SHP77 (cell line): ENCODE results near the gene AGXT2.

Experiments used
- DNase-seq, 2 experiments: peaks; one replicate each; lab custom pipeline; 2025; lab: John Stamatoyannopoulos, UW

AGXT2 gene, protein sequence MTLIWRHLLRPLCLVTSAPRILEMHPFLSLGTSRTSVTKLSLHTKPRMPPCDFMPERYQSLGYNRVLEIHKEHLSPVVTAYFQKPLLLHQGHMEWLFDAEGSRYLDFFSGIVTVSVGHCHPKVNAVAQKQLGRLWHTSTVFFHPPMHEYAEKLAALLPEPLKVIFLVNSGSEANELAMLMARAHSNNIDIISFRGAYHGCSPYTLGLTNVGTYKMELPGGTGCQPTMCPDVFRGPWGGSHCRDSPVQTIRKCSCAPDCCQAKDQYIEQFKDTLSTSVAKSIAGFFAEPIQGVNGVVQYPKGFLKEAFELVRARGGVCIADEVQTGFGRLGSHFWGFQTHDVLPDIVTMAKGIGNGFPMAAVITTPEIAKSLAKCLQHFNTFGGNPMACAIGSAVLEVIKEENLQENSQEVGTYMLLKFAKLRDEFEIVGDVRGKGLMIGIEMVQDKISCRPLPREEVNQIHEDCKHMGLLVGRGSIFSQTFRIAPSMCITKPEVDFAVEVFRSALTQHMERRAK

DNA sequence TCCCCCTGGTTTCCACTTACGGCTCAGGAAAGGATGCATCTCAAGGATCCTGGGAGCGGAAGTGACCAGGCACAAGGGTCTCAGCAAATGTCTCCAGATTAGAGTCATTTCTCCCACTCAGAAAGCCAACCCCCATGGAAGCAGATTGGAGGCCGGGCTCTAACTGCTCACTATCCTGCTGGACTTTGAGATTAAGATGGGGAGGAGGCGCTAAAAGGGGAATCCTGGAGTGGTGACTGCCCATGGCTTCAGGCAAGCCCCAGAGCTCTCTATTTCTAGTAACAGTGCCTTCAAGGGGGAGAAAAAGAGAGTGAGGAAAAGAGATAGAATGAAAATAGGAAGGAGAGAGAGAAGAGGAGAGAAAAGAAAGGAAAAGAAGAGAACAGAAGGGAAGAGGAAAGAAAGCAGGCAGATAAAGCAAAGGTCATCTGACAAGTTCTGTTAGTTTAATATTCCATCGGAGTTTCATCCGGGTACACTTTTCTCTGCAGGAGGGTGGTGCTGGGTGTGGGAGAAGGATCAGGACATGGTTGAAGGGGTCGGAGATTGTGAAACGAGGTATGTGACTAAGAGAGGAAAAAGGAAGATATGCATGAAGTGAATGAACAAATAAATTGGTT is at the start of gene AGXT2:
Gene AGXT2 (minus strand): TSS at position 165 of the 620 bp plus-strand sequence. CDS start 57 bp downstream, at position 108.
- DNase-seq, result no peak

DNA sequence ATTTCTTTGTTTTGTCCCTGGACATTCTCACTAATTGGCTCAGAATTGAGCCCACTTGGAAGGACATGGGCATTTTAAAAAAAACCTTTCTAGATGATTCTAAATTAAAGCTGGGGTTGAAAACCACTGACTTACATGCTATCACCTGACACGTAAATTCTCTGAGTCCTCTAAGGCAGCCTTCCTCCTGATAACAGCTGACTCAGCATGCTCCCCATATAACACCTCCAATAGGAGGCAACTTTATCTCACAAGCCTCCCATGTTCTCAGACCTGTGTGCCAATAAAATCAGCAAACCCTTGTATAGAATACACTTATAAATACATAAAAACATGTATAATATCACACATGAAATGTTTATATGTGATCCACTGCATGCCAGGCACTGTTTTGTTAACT is 49.2 kb upstream of the AGXT2 start:
- no peak for DNase-seq

DNA sequence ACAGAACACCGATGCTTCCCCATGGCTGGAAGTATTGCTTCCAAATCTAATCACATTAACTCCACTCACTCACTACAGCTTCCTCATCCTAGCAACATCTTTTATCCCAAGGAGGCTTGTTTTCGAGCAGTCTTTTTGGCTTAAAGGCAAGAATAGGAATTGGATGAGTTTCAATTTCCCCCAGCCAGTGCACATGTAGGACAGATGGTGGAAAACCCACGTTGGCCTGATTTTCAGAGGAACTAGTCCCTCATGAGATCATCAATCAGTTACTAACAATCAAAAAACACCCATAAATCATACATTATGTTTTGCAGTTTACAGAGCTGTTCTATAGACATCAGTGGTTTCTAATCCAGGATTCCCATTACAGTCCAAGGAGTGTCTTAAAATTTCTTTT is 48.5 kb upstream of the AGXT2 start:
- DNase-seq, result no peak

DNA sequence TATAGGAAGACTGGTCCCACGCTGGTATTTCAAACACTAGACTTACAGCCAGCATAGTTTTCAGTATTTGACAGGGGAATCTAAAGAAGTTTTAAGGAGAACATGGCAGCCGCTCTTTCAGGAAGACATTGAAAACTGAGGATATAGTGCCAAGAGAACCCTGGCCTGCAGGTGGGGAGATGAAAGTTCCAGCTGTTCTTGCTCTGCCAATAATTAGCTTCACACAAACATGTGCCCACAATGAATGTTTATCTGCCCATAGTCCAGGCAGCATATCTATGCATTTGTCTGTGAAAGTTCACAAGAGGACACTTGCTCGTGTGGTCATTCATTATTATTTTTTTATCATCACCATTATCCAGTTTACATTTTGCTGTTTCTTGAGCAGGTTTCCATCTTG is 47.6 kb upstream of the AGXT2 start:
- DNase-seq, result no peak

DNA sequence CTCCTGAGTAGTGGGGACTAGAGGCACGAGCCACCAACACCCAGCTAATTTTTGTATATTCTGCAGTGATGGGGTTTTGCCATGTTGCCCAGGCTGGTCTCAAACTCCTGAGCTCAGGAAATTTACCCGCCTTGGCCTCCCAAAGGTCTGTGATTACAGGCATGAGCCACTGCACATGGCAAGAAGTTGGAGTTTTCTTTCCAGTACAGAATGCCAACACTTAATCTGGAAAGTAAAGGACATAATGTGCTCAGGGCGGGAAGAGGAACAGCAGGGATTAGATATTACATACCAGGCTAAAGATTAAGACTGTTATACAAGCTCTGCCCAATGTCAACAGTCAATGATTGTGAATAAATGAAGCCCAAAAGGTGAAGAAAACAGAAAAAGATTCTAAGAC is 47.2 kb upstream of the AGXT2 start:
- no peak for DNase-seq

DNA sequence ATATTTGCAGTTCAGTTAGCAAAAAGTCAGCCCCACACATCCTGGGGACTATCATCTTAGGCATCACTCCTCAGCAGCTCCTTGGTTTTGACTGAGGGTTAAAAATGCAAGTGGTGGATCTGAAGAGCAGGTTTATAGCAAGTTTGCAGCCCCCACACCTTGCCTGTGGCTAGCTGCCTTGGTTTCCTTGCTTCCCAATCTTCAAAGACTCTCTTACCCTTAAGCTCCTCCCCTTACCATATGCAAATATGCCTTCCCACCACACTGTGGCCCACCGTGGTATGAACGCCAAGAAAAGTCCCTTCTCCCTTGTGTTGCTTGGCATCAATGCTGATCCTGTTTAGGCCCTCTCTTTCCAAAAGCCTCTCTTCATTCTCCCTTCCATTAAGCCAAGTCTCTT is 45.0 kb upstream of the AGXT2 start:
- no peak for DNase-seq

DNA sequence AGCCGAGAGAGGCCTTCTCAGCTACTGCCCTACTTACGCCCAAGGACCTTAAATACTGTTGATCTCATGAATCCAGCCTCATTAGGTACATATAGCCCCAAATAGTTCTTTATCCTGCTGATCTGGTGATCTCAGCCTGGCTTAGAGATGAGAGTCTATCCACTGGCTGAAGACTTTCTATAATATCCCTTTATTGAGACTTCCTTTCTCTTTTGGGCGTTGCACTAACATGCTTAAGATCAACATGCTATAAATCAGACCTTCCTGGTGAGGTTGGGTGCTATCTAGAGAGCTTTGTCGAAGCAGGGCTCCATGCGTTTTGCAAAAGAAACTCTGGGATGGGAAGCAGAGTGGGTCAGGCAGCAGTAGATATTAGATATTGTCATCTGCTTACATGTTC is 44.0 kb upstream of the AGXT2 start:
- no peak for DNase-seq

DNA sequence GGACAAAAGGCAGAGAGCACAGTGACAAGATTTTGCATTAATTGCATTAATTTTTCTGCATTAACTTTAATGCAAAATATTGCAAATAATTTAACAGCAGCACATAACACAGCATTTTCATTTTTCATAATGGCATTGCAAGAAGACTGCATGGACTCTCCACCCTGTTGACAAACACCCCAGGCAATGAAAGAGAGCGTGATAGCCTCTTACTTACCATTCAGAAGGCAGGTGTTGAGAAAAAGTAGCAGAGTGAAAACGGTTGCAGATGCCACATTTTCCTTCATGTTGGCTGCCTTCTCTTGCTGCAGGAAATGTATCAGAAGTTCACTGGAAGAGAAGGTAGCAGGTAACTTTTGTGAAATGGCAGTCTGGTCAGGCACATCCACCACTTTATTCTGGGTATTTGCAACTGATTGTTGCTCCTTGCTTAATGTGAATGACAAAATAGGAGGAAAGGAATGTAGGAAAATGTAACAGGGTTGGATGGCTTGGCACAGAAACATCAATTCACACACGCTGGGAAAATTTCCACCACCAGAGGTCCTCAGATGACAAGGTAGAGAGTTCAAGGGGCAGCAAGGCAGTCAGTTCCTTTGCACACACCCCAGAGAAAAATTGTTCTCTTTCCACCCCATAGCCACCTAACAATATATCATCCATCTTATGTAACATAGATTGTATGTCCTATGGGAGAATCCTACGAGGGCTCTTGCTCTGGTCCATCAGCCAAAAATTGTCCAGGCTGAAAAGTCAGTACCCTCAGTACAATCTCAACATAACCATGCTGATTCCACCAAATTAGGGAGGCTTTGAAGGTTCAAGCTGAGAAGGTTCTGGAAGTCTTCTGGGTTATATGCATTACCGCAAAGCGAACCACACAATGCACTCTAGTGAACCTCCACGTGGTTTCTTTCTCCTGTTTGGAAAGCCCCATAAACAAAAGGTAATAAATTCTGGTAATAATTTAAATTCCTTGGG is 41.9 kb upstream of the AGXT2 start:
- DNase-seq, result peak; percentile 58 to 66

DNA sequence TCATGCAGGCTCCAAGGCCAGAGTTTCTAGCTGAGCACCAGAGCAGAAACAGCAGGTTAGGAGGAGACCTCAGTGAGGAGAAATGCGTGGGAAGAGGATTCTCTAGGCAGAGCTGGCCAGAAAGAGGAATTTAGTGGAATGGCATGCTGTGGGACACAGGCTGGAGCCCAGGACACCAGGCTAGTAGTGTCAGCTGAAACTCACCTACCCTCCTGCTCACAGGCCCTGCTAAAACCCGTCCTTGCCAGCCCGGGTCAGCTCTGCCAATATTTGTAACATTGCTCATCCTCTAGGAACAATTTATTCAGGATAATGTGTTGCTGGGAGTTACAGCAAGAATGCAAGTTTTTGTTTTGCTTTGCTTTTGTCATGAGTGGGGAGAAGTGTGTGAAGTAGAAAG is 40.2 kb upstream of the AGXT2 start:
- DNase-seq, result no peak

DNA sequence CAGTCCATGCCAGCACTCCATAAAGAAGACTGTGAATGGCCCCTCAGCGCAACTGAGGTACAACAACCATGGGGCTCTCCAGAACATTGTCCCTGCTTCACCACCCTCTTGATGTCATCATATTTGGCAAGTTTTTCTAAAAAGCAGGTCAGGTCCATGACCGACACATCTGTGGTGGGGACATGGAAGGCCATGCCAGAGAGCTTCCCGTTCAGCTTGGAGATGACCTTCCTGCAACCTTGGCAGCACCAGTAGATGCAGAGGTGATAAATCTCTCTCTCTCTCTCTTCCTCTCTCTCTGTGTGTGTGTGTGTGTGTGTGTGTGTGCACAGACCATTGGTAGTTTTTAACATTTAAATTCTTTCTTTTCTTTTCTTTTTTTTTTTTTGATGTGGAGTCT is 35.4 kb upstream of the AGXT2 start:
- no peak for DNase-seq

DNA sequence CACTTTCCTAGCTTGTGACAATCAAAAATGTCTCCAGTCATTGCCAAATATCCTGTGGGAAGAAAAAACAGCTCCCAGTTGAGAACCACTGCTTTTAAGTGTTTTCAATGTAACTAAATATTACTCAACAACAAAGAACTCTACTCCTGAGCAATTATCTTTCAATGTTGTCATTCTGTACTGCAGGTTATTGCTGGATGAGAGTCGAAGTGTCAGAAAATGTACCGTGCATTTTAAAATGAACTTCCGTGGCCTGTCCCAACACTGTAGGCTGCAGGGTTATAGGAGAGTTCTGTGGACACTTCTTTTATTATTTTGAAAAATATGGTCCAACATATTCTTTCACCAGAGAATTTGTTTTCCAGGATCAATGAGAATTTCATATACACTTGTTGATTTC is 34.8 kb upstream of the AGXT2 start:
- DNase-seq, result no peak

DNA sequence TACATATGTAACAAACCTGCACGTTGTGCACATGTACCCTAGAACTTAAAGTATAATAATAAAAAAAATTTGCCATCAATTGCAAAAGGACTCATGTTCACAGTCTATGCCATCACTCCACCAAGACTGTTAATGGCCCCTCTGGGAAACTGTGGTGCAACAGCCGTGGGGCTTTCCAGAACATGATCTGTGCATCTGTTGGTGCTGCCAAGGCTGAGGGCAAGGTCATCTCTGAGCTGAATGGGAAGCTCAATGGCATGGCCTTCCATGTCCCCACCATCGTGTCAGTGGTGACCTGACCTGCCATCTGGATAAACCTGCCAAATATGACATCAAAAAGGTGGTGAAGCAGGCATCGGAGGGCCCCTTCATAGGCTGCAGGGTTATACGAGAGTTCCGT is 33.4 kb upstream of the AGXT2 start:
- DNase-seq, result no peak

DNA sequence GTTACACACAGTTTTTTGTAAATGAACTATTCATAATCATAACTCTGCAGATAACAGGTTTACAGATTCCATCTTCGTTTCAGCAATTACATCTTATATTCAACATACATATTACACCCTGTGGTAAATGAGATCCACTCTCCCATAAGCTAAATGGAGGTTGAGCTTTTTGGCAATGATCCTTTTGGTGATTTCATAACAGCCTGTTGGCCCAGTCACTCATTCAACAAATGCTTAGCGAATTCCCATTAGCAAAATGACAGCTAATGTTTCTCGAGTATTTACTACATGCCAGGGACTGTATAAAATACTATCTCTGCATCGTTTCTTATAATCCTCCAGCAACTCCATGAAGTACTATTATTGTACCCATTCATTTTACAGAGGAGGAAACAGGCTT is 25.4 kb upstream of the AGXT2 start:
- no peak for DNase-seq

DNA sequence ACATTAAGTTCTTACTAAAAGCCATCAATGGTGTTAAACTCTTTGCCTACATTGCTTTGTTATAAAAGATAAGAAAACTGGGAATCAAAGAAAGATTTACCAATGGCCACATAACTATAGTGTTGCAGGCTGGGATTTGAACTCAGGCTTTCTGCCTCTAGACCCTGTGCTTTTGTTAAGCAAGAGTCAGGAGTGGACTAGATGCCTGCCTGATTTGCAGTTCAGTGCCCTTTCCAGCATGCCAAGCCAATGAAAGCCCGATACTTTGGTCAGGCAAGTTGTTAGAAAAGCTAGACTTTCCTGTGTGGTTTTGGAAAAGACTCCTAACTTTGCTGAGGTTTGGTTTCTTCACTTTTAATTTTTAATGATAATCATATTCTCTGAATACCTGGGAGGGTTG is 21.4 kb upstream of the AGXT2 start:
- DNase-seq, result no peak

DNA sequence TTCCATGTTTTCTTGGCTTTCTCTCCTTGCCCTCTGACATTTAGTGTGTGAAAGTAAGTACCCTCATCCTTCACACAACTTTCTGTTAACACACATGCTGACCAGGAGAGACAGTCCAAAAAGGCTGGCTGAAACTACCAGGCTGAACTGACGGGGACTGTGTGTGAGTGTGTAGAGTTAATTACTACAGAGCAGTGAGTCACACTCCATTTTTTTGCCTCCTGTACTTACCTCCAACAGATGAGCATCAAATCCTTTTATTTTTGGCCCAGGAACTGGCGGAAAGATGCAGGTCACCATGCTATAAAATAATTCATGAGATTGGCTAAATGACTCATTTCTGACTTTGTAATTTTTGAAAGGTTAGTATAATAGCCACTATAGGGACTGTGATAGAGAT is 20.2 kb upstream of the AGXT2 start:
- no peak for DNase-seq

DNA sequence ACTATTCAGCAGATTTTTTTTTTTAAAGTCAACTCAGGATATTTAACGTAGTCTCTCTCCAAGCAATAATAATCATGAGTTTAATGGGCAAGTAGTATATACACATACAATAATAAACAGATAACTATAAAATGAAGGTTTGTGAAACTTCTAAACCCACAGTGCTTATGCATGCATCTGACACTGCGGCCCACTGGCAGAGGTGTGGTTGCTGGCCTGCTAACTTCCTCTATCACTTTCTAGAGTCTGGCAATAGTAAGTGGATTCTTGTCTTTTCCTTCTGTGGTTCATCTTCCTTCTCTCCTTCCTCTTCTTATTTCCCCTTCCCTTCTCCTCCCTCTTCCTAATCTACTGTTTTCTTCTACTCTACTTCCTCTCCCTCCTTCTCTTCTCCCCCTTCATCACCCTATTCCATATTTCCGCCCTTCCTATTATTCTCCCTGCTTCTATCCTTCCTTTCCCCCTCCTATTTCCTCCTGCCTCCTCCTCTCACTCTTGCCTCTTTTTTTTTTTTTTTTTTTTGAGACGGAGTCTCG is 18.6 kb upstream of the AGXT2 start:
- no peak for DNase-seq

DNA sequence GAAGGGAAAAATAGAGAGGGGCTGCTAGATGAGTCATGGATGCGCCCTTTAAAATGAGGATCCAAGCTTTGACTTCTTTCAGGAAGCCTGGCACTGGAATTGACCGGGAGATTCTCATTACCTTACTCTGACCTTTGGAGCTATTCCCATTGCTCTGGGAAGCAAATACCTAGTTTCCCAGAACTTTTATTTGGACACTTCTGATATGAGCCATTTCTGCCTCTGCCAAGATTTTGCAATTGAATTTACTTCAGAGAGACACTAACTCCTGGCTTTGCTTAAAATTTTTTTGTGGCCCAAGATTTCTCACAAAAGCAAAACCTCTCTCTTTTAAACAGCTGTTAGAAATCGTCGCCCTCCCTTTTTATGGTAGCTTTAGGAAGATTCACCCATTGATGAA is 15.7 kb upstream of the AGXT2 start:
- DNase-seq, result no peak

DNA sequence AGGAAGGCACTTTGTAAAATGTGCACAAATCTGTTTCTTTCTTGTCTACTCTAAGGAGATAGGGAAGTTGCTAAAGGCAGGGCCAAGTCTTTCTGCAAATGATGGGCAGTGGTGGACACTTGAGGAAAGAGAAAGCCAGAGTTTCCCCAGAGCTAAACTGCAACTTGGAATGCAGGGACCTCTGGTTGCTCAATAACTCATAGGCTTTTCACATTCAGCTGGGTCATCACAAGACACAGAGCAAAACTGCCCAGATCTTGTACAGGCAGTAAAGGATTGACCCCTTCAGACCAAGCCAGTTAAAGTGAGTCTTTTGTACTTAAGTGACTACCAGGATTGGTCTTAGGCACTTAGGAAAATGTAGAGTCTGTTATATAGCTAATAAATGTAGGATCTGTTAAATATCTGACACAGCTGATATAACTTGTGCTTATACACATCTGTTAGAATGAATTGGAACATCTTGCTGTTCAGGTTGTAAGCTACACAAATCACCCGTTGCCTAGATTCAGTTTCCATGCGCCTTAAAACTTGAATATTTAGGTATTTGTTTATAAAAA is 13.5 kb upstream of the AGXT2 start:
- DNase-seq, result no peak

DNA sequence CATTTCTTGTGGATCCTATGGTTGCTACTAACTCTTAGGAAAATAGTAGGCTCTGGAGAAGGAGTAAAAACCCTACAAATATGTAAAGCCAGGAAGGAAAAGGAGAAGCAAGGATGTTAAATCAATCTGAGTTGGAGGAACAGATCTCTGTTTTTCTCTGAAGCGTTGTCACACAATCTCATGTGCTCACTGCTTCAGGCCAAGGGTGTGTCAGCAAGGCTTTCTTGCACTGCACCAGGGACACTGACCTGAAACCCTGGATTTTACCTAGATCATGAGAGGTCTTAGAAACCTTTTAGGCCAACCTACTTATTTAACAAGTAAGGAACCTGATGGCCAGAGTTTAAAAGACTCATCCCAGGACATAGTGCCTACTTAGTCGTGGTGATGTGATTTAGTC is 12.5 kb upstream of the AGXT2 start:
- DNase-seq, result no peak

DNA sequence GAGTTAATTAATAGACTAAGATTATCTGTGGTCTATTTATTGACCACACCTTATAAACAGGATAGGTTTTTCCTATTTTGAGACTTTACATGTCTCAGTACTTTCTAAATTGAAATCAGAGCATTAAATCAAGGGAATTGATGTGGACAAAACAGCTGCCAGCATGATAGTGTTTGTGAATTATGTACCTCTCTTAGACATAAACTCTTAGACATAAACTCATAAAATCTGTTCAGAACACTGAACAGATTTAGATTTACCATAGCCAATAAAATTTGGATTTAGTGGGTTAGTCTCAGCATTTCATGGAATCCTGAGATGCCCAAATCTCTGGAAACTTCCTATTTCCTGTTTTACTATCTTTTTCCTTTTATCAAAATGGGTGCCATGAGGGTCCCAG is 11.5 kb upstream of the AGXT2 start:
- DNase-seq, result no peak

DNA sequence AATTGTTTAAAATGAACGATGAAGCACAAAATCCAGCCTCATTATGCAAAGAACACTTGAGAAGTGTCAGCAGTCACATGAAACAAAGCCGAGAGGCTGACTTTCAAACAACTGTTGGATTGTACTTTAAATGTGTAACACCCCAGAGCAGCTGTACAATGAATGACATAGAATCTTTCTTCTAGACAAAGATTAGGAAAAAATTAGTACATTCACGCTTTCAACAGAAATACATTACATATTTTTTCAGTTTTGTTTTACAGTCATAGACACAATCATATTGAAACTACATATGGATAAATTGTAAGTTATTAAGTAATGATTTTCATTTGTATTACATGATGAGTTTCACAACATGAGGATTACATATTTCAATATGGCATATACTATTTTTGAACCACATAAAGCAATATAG is 10.6 kb upstream of the AGXT2 start:
- no peak for DNase-seq

DNA sequence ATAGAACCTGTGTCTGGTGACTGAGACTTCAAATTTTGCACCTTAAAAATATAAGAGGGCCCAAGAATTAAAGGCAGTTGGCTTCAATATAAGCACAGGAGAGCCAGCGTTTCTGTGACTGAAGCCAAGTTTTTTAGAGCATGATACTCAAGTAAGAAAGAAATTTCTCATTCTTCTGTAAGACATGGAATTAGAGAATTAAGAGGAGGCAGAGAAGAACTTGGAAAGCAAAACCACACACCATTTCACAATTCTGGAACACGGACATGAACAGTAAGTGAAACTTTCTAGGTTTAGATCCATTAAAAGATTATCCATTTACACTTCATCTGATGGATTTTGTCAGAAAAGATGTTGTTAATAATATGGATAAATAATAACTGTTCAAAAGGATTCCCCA is 8.9 kb upstream of the AGXT2 start:
- DNase-seq, result no peak
